Islet of Langerhans (tissue), 1 donor: ENCODE data around the gene OLFM1.
"Not testable (repeated sequence)": the region's sequence is repeated elsewhere in the genome, so short reads cannot be mapped to it uniquely, and the experiment has no call there.

Experiments used
- FAIRE-seq: peaks from one replicate; lab custom pipeline; 2011; peaks lifted over from hg19 to GRCh38; lab: Jason Lieb, UNC

OLFM1 gene

DNA sequence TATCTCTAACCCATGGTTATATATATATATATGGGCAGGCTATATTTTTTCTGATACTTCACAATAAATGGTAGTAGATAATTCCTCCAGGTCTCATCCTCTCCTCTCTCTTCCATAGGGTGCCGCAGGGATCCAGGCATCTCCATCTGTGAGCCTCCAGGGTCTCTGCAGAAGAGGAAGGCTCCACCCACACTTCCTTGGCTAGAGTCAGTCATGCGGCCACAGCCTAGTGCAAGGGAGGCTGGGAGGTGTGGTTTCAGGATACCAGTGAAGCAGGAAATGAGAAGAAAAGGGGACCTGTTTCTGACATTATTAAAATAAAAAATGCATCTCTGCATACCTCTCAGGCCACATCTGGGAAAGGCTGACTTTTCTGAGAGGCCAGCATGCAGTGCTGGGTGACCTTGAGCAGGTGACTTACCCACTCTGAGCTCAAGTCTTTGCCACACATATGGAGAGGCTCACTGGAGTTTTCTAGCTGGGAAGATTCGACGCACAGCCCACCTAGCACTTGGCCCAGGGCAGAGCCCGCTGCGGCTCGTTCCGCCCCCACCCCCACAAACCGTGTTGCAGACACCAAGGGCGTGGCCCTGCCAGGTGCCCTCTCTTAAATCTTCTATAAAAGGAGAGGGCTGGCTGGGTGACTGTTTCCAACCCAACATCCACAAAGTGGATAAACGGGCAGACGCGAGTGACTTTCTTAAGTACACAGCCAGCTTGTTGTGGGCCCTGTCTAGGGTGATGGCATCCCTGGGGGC is 47.9 kb downstream of the OLFM1 start:
- FAIRE-seq, result no peak

DNA sequence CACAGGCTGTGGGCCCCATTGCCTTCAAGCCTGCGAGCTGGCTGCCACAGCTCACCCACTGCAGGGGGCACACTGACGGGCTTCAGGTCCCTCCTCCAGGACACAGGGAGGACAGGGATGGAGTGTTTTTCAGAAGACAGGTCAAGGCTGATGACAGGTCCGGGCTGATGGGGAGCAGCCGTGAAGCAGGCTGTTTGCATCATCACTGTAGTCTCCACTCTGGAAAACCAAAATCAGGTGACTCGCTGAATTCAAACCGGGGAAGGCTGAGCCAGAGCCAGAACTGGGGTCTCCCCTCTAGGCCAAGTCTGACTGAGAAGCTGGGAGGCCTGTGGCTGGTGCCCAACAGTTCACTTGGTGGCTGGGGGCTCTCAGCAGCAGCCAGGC is 48.5 kb downstream of the OLFM1 start:
- FAIRE-seq, result no peak

DNA sequence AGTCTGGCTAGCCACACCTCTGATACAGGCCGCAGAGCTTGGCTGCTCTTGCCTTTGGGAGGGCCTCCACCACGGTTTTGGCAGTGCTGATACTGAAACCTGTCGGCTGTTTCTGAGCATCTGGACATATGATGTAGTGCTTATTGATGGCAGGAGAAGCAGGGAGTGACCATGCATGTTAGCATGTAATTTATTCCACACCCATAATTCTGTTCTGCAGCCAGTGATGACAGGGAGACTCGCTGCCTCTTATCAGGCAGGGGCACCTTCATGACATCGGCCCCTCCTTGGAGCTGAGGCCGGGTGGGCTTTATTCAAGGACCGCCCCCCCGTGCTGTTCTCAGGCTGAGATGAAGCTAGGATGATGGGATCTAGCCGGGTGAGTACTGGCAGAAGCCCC is 49.0 kb downstream of the OLFM1 start:
- FAIRE-seq, result no peak

DNA sequence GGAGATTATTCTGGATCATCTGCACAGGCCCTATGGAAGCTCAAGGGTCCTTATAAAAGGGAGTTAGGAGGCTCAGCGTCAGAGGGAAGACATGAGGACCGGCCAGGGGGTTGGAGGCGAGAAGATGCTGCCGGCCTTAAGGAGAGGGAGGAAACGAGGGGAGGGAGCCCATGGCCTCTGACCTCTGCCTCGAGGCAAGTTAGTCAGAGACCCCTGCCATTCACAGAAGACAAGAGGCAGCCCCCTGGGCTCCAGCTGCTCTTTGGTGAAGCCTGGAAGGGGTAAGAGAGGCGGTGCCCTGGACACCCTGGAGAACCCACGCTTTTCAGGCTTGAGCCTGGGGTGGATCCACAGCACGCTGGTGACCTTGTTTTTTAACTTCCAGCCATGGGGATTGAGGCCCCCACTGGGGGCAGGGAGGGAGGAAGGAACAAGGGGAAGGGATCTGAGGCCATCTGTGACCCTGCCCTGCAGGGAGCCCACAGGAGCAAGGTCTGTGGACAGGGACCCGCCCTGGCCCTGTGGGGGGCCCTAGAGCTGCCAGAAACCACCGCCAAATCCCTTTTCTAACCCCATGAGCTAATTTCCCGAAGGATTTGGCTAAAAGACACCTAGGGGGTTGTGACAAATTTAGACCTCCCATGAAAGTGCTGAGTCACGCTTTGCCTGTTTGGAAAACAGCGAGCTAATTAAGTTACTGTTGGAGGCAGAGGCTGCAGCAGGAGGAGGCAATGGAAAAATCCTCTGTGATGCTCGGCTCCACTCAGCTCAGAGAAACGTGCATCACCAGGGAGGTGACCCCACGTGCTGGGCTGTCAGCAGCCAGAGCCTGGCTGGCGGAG is 49.7 kb downstream of the OLFM1 start:
- FAIRE-seq, result no peak

DNA sequence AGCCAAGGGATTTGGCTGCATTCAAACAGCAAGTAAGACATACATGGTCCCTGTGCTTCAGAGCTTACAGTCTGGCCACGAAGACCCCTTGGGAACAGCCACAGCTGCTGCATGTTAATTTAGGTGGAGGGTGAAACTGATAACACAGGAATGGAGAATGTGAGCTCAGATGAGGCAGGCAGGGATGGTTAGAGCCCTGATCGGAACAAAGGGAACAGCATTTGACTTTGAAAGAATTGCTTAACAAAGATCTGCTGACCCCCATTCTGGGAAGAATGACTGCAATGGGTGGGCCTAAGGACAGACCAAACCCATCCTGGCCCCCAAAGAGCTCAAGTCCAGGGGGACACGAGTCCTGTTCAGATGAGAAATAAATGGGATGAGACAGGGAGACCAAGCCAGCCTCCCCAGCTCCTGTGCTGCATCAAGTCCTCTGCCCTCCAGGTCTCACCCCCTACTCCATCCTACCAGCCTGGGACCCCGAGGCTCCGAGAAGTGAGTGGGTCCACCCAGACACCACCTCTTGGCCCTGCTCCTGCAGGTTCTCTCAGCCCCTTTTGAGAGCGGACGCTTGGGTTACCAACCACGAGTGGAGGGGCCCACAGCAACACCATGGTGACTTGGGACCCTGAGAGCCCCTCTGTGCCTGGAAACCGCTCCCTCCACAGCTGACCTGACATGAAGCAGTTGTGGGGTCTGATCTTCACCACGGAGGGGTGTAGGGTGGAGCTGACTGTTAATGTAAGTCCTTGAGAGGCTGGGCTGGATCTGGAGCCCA is 50.8 kb downstream of the OLFM1 start:
- no peak for FAIRE-seq

DNA sequence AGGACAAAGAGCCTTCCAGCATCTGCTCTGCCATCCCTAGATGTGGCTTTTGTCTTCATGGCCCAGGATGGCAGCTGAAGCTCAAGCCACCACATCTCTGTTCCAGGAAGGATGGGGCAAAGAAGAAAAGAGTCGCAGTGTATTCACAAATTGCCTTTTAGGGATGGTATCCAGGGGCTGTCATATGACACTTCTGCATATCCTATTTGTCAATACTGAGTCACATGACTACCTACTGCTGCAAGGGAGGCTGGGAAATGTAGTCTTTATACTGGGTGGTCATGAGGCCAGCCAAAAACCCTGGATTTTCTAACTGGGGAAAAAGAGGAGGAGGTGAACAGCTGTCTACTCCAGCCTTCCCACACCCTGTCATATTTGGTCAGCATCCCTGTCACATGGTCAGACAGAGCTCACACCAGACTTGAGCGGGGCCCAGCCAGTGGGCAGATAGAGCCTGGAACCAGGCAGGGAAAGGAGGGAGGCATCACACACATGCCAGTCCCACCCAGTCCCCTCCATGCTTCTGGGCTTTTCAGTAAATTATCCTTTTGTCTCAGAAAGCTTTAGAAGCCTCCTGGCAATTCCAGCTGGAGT is 52.0 kb downstream of the OLFM1 start:
- FAIRE-seq, result no peak

DNA sequence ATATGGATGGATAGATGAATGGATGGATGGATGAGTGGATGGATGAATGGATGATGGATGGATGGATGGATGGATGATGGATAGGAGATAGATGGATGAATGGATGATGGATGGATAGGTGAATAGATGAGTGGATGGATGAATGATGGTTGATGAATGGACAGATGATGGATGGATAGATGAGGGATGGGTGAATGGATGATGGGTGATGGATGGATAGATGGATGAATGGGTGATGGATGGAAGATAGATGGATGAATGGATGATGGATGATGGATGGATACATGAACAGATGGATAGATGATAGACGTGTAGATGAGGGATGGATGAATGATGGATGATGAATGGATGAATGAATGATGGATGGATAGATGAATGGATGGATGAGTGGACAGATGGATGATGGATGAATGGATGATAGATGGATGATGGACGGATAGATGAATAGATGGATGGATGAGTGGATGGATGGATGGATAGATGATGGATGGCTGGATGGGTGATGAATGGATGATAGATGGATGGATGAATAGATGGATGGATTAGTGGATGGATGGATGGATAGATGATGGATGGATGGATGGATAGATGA is 53.8 kb downstream of the OLFM1 start:
- FAIRE-seq, result no peak

DNA sequence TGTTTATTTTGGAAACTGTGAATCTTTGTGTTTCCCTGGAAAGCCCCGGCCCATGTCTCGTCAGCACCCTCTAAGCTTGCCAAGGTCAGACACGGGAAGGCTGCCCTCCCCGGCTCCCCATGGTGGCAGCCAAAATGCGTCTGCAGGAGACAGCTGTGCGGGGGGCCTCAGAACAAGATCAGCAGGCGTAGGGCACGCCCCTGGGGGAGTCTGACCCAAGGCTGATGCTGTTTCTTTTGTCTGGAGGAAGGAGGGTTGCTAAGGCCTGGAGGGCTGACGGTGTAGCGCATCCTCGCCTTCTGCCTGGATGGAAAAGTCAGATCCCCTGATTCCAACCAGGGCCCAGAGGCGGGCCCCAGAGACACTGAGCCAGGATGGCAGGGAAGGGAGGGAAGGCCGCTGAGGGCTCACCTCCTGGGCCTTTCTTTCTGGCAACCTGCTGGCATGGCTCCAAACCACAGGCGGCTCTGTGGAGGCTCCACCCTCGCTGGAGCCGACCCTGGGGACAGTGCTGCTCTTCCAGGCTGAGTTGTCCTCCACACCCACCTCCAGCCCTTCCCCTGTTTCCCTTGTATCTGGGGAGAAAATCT is 57.2 kb downstream of the OLFM1 start:
- no peak for FAIRE-seq

DNA sequence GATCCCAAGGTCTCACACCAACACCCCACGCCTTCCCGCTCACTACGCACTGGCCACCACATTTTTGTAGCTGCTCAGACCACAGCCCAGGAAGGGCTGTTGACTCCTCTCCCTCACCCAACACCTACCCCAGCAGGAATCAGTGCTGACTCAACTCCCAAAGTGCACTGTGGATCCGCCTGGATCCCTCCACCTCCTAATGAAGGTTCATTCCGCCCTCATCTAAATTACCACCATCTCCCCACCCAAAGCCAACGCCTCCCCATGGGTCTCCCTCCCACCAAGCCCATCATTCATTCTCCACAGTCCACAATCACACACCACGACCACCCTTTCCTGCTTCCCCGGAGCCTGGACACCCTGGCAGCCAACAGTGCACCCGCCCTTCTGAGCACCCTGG is 57.8 kb downstream of the OLFM1 start:
- FAIRE-seq, result no peak

DNA sequence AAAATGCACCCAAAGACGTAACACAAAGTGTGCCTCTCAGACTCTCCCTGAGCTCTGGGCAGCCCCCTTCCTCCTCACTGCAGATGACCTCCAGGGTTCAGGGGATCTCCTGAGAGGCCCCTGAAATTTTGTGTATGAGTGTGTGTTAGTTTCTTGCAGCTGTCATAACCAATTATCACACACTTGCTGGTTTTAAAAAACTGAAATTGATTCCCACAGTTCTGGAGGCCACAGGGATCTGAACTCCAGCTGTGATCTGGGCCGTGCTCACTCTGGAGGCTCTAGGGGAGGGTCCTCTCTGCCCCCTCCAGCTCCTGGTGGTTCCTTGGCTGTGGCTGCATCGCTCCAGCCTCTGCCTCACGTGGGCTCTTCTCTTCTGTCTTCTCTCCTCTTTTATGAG is 58.8 kb downstream of the OLFM1 start:
- FAIRE-seq, result no peak

DNA sequence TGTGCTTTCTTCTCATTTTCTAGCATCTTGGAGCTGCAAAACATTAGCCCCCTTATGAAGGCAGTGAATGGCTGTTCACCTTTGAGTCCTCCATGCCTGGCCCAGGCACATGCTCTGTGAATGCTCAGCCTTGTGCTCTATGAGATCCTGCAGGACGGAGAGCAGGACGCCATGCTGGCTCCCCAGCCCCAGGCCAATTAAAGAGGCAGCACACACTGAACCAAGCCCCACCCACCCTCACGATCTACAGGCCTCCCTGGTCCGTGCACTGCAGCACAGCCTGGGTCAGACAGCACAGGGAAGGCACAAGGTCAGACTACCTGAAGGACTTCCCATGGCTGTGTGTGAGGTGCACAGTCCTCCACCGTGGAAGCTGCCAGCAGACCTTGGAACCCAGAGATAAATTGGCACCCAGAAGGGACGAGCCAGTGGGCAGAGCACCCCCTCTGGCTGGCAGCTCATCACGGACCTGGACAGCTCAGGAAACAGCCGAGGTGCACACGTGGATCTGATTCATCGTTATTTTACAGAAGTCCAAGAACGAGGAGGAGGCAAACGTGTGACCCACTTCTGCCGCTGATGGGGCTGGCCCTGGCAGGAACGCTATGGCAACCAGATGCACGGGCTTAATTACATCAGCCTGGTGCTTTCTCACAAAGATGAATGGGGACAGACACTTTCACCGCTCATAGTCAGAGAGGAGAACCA is 59.5 kb downstream of the OLFM1 start:
- no peak for FAIRE-seq

DNA sequence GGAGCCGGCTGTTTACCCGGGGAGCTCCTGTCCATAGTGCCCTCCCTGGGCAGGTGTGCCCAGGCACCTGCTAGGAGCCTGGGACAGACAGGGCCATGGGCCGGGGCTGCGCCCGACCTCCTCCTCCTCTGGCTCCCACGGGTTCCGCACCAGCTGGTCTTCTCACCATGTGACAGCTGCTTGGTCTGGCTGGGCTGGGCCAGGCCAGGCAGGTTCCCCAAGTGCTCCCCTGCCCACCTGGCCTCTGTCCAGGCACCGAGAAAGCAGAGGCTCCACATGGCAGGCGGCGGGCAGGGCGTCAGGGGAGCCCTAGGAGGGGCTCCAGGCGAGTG is 60.0 kb downstream of the OLFM1 start:
- no peak for FAIRE-seq

DNA sequence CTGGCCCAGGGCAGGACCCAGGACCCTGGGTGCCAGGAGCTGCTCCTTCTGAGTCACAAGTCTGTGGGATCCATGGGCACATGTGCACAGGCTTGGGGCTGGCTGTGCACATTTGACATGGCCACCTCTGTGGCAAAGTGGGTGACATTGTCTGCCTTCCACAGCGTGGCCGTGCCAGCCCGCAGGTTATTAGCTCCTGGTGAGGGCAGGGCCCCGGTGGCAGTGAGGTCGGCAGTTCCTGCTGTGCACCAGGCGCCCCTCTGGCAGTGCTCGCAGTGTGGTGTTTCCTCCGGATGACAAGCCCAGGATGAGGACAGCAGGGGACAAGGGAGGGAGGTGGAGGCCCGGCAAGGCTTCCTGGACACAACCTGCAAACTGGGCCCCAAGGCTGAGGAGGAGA is 60.5 kb downstream of the OLFM1 start:
- no peak for FAIRE-seq

DNA sequence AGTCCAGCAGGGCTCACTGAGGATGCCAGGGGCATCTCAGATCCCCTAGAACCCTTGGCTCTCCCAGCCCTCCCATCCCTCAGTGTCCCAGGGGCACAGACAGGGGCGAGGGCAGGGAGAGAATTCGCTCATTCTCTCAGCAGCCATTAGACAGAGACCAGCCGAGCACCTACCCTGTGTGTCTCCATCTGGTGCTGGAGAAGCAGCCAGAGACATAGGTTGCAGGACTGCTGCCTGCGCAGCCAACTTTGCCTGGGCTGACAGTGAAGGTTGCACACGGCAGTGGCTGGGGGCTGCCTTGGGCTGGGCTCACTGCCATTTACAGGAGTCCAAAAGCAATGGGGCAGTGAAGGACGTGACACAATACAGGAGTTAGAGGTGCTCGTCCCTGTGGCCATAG is 60.9 kb downstream of the OLFM1 start:
- FAIRE-seq, result no peak

DNA sequence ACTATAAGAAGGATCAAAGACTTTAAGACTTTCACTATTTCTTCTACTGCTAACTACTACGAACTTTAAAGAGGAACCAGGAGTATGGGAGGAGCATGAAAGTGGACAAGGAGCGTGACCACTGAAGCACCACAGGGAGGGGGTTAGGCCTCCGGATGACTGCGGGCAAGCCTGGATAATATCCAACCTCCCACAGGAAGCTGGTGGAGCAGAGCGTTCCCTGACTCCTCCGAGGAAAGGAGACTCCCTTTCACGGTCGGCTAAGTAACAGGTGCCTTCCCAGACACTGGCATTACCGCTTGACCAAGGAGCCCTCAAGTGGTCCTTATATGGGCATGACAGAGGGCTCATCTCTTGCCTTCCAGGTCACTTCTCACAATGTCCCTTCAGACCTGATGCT is 62.4 kb downstream of the OLFM1 start:
- not testable (repeated sequence) for FAIRE-seq

DNA sequence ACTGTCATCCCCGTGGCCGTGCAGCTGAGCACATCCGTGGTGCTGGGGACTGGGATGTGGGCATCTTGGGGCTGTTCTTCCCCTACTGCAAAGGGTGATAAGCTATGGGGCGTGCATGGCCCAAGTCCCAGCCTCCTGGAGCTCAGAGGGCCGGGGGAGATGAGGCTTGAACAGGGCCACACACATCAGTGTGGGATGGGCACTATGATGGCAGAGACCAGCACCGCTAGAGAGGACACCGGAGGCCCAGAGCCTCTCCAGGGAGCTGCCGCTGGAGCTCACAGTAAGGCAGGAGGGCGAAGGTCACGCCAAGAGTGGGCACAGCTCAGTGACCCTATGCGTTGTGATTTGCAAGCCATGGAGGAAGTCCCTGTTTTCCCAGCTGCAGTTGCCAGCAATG is 63.5 kb downstream of the OLFM1 start:
- FAIRE-seq, result no peak

DNA sequence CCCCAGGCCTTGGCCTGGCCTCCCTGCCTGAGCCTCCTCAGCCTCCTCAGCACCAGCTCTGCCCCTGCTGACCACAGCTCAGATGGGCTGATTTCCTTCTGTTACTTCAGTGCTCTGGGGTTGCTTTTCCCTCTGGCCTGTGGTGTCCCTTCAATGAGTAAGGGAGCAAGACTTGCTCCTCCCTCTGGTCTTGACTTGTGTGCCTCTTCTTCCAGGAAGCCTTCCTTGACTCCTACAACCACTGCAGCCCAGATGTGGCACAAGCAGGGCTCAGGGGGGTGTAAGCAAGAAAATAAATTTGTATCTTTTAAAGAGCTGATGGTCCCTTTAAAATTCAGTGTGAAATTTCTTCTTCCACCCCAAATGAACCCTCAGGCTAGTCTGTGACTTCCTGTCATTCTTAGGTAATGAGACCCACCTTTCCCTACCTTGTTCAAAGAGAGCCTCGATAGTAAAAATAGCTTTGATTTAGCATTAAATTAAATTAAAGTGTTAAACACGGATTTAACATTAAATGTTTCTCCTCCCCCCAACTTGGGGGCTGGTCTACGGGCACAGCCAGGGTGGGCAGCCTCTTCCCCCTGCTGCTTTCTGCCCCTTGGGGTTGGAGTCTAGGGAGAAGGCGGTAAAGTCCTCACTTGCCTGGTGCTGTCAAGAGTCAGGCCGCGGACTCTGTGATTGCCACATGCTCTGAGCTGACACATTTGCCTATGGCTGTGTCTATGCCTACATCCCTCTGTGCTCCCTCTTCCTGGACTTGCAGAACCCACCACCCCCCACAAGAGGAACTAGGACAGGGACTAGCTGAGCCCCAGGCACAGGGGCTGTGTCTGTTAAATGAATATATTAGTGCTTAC is 64.5 kb downstream of the OLFM1 start:
- FAIRE-seq, result no peak

DNA sequence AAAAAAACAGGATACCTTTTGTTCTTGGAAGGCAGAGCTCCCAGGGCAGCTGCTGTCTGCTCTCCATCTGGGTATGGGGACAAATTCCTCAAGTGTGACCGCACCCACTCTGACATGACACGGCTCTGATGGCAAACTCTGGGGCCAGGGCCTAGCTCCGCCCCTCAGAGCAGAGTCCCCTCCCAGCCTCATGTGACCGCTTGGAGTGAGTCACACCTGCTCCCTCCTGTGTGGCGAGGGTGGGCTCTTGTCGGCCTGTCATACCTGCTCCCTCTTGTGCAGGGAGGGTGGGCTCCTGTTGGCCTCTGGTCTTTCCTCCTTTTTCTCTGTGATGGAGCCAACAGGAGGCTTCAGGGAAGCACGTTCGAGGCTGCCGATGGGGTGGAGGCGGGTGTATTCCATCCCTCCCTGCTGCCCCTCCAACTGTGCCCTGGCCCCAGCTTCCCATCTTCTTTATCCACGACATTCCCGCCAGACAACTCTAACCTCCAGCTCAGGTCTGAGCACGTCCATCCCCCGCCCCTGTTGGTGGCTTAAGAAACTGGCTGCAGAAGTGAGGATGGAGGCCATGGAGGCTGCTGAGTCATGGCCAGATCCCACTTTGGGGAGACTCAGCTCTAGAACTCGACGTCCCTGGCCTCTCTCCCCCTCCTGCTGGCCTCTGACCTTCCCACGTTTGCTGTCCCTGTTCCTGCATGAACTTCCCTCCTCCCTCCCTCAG is 65.3 kb downstream of the OLFM1 start:
- no peak for FAIRE-seq

DNA sequence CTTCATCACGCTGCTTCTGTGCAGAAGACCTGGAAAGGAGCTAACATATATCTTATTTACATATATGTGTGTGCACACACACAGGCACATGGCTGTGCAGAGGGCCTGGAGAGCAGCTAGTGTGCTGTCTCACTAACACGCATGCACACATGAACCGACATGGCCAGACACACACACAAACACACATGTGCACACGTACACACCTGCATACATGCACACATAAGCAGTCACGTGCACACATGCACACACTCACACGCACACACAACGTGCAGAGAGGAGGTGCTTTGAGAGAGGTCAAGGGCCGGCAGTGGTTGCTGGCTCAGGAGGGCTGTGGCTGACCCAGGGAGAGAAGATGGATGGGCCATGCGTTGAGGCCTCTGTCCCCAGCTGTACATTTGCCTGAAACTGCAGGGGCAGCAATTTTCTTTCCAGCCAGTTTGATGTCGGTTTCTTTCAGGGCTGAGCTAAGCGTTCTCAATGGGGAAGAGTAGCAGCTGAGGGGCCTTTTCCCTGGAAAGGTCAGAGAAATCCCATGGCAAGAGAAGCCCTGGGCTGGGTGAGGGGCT is 66.7 kb downstream of the OLFM1 start:
- FAIRE-seq, result no peak
